Measurements from ENCODE around the gene GSDMA.

DNA sequence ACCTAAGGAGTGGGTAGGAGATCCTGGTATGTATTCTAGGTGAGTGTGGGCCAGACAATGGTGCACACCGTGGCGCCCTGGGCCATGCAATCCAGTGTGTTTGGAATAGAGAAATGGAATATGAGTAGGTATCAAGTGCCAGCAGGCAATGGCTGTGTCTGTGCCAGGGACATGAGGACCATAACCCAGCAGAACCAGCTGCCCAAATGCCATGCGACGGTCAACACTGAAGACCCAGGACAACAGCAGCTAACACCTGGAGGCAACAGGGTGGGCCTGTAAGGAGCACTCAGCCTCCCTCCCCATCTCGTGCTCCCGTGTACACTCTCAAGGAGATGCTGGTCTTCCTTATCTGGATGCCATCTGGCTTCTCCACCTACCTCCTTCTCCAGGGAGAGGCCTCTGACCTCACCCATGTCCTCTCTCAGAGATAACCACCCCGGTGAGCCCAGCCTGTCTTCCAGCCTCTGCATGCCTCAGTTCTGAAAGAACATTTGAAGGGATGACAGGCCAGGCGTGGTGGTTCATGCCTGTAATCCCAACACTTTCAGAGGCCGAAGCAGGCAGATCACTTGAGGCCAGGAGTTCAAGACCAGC is 43.6 kb upstream of the GSDMA start:
- TF ChIP-seq, protein P1, sequence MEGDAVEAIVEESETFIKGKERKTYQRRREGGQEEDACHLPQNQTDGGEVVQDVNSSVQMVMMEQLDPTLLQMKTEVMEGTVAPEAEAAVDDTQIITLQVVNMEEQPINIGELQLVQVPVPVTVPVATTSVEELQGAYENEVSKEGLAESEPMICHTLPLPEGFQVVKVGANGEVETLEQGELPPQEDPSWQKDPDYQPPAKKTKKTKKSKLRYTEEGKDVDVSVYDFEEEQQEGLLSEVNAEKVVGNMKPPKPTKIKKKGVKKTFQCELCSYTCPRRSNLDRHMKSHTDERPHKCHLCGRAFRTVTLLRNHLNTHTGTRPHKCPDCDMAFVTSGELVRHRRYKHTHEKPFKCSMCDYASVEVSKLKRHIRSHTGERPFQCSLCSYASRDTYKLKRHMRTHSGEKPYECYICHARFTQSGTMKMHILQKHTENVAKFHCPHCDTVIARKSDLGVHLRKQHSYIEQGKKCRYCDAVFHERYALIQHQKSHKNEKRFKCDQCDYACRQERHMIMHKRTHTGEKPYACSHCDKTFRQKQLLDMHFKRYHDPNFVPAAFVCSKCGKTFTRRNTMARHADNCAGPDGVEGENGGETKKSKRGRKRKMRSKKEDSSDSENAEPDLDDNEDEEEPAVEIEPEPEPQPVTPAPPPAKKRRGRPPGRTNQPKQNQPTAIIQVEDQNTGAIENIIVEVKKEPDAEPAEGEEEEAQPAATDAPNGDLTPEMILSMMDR (IDR thresholded peaks at IDR 0.05): no peak
- no peak for TF ChIP-seq POLR2A (IDR thresholded peaks at IDR 0.05)
